Measurements from ENCODE around the gene DNAJC15. TPM values are rescaled to one million over a fixed set of nuclear protein-coding genes. Genes with fewer than 3 reads are reported as not detected.
A peak's percentile ranks its signal among the peaks of the same experiment; 100 is the strongest.
"Not testable (repeated sequence)": the region's sequence is repeated elsewhere in the genome, so short reads cannot be mapped to it uniquely, and the experiment has no call there.

Gene DNAJC15
- total and polyA plus RNA-seq, 11 donors = 12.8 to 39.2 (median 25.9) TPM

DNA sequence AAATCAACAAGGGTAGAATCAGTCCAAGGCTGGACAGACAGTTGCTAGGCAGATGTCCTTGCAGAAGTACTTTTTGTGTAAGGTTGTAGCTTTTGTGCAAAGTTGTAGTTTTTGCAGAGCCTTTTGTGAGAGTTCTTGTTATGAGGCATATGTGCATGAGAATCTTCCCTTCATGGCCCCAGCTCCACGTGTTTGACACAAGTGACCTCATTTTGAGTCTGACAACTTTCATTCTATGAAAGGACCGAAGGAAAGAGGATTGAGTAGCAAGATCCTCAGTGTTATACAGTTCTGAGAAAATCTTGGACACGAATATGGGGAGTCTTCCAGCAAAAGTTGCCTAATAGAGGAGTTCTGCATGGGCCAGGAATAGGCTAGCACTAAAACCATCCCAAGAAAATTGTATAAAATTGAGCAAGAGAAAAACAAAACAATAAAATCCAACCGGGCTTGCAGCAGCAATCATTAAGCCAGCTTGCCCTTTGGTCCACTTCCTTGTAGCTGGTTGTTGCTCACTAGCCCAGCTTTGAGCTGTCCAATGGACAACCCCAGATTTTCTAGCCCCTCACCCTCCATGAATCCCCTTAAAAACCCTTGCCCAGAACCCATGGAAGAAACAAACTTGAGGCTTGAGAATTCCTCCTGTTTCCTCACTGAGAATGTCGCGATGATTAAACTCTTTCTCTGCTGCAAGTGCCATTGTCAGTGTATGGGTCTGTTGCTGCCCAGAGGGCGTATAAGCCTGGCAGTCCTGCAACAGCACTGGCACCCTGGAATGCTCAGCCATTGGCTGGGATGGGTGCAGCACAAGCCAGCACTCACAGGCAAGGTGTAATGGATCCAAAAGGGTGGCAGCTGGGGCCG is 37.8 kb upstream of the DNAJC15 start:
- TF ChIP-seq, protein P1, sequence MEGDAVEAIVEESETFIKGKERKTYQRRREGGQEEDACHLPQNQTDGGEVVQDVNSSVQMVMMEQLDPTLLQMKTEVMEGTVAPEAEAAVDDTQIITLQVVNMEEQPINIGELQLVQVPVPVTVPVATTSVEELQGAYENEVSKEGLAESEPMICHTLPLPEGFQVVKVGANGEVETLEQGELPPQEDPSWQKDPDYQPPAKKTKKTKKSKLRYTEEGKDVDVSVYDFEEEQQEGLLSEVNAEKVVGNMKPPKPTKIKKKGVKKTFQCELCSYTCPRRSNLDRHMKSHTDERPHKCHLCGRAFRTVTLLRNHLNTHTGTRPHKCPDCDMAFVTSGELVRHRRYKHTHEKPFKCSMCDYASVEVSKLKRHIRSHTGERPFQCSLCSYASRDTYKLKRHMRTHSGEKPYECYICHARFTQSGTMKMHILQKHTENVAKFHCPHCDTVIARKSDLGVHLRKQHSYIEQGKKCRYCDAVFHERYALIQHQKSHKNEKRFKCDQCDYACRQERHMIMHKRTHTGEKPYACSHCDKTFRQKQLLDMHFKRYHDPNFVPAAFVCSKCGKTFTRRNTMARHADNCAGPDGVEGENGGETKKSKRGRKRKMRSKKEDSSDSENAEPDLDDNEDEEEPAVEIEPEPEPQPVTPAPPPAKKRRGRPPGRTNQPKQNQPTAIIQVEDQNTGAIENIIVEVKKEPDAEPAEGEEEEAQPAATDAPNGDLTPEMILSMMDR (IDR thresholded peaks at IDR 0.05) = no peak
- no peak for TF ChIP-seq POLR2A (IDR thresholded peaks at IDR 0.05)
- ATAC-seq = peak; percentile 63 to 82 (median 68)
- peak in 1 of 5 donors; percentile 37 for DNase-seq
- peaks cover 0 to 9% (median 0%) of the 10 kb centered on the region in 9 donors for H3K36me3 ChIP-seq
- peaks cover 0 to 54% (median 11%) of the 10 kb centered on the region in 12 donors for H3K4me1 ChIP-seq
- no peak overlapping the region for H3K4me3 ChIP-seq
- H3K27ac ChIP-seq = peak overlapping the region in 3 of 12 donors; percentile 7 to 33 (median 10)
- no peaks in the 10 kb centered on the region for H3K9me3 ChIP-seq
- no peaks in the 10 kb centered on the region for H3K27me3 ChIP-seq
- WGBS, 4 donors = 70 to 84% (median 82%) methylated on average over 8 of the region's 8 CpGs
- intact Hi-C loops (cut with DNase I) = loop anchor here in 2 of 10 donors (10.0 kb wide), 2 partner anchors 89 to 819 kb away; no protein-coding TSS in a partner anchor

DNA sequence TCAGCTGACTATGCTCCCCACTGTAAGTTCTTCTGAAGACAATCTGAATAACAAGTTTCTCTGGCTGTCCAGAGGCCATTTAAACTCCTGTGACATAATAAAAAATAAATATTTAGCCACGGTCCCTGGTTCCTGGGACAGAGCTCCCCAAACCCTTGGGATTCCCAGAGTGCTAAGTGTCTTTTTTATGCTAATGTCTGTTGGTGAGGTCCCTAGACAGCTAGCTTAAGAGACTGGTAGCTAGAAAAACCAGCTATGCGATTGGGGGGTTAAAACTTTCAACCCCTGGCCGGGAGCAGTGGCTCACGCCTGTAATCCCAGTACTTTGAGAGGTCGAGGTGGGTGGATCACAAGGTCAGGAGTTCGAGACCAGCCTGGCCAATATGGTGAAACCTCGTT is 37.2 kb upstream of the DNAJC15 start:
- no peak overlapping the region for H3K4me3 ChIP-seq
- H3K4me1 ChIP-seq = peaks cover 0 to 61% (median 15%) of the 10 kb centered on the region in 12 donors
- peak overlapping the region in 2 of 12 donors; percentile 10 to 33 for H3K27ac ChIP-seq
- no peak for TF ChIP-seq POLR2A (IDR thresholded peaks at IDR 0.05)
- TF ChIP-seq, protein P1 (IDR thresholded peaks at IDR 0.05) = no peak
- ATAC-seq (no peak), DNase-seq (no peak)
- 79 to 85% (median 81%) methylated on average over 5 to 7 of the region's 7 CpGs for WGBS, 4 donors
- intact Hi-C loops (cut with DNase I) = loop anchor here in 2 of 10 donors (10.0 kb wide), 2 partner anchors 89 to 819 kb away; no protein-coding TSS in a partner anchor
- H3K9me3 ChIP-seq = no peaks in the 10 kb centered on the region
- H3K27me3 ChIP-seq = no peaks in the 10 kb centered on the region
- H3K36me3 ChIP-seq = peaks cover 0 to 9% (median 0%) of the 10 kb centered on the region in 9 donors

DNA sequence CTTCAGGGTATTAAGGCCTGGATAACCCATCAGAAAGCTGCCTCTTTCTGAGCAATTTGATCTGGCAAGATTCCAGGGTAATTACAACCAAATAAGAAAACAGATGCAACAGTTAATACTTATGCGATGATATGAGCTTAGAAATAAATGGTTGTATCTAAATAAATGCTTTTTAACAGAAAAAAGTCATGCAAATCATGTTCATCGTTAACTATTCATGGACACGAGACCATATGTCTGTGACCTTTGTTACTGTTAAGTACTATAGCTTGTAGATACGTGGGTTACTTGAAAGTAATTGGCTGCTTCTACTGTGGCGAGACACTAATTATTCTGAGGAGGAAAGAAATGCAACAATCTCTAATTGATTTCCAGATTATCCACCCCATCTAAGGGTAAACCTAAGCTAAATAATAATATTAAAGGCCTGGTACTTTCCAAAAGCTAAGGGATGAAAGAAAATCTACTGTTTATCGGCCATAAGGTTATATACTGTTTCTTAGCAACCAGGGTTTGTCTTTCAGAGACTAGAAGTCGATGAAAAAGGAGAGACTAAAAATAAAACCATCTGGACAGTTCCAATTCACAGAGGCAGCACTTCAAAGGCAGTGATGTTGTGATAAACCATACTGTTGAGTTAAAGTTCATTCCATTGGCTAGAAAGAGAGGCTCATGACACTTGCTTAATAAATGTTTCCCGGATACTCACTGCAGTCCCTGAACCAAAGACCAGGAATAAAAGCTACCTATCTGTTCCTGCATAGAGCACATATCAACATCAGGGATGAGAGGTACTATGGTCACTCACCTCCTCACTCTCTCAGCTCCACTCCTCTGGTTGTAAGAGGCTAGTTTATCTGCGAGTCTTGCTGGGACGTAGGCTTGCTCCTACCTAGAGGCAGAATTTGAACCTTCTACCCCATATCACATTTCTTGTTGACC is 32.8 kb upstream of the DNAJC15 start:
- peak in 3 of 4 donors; percentile 48 to 64 (median 57) for ATAC-seq
- no peak for DNase-seq

DNA sequence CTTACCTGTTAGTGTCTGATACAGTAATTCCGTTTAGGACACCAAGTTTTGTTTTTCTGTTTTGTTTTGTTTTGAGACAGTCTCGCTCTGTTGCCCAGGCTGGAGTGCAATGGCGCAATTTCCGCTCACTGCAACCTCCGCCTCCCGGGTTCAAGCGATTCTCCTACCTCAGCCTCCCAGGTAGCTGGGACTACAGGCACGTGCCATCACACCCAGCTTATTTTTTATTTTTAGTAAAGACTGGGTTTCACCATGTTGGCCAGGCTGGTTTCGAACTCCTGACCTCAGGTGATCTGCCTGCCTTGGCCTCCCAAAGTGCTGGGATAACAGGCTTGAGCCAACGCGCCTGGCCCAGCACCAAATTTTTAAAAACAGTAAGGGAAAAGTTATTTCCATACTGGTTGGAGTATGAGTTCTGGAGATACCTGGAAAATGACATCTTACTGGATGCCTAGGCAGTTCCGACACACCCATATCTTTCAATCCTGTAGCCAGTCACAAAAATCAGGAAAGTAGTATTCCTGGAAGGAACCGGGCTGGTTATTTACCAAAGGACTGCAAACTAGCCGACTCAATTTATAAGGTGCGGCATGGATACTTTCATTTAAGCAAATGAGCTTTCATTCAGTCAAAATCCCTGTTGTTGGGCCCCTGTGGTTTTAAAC is 32.0 kb upstream of the DNAJC15 start:
- 53 to 68% (median 62%) methylated on average over 15 of the region's 15 CpGs for WGBS, 4 donors
- peak in 2 of 4 donors; percentile 13 to 17 for ATAC-seq
- H3K9me3 ChIP-seq, DNase-seq, H3K36me3 ChIP-seq, H3K27me3 ChIP-seq: not testable (repeated sequence)
- peak overlapping the region; percentile 76 to 97 (median 88) for H3K27ac ChIP-seq
- peaks cover 4 to 45% (median 13%) of the 10 kb centered on the region in 12 donors for H3K4me1 ChIP-seq
- intact Hi-C loops (cut with DNase I) = loop anchor here in 1 of 10 donors (5.0 kb wide), 1 partner anchor 66 kb away; no protein-coding TSS in a partner anchor
- H3K4me3 ChIP-seq = peak overlapping the region; percentile 50 to 93 (median 80)

More for the DNA sequence above, 32.8 kb upstream of the DNAJC15 start:
- peak overlapping the region in 11 of 12 donors; percentile 64 to 93 (median 81) for H3K4me3 ChIP-seq
- intact Hi-C loops (cut with DNase I) = loop anchor here in 1 of 10 donors (5.0 kb wide), 1 partner anchor 67 kb away; no protein-coding TSS in a partner anchor
- H3K27me3 ChIP-seq = no peaks in the 10 kb centered on the region
- WGBS, 4 donors = 30 to 41% (median 39%) methylated on average over 10 of the region's 10 CpGs
- no peaks in the 10 kb centered on the region for H3K9me3 ChIP-seq
- peaks cover 4 to 53% (median 17%) of the 10 kb centered on the region in 12 donors for H3K4me1 ChIP-seq
- peaks cover 0 to 9% (median 0%) of the 10 kb centered on the region in 9 donors for H3K36me3 ChIP-seq
- peak overlapping the region in 9 of 12 donors; percentile 76 to 97 (median 90) for H3K27ac ChIP-seq
- TF ChIP-seq, protein P1 (IDR thresholded peaks at IDR 0.05) = no peak
- TF ChIP-seq POLR2A (IDR thresholded peaks at IDR 0.05) = no peak

Data from heart left ventricle (tissue), 16 donors.